HCT116 (cell line): ENCODE results near the gene CHEK1. TPM values are rescaled to one million over a fixed set of nuclear protein-coding genes. Genes with fewer than 3 reads are reported as not detected.

Source experiments
- ATAC-seq: fragments of 200-7000 bp; cut with Tn5 transposase; 2 replicates; pipeline ENCODE4 v1.9.1; 2020; ENCODE audit warnings: mild to moderate bottlenecking, moderate library complexity
- BruUV-seq: library from RNA; stranded (reverse); fragments of 400-500 nt; replicated peaks from 2 replicates; lab custom pipeline; 2021; lab: Mats Ljungman, UMichigan
- CTCF ChIA-PET: fragments of 300-600 bp; sonication (Branson Sonifier 250); formaldehyde crosslinking; loops from one replicate; lab custom pipeline; 2021; ENCODE audit warnings: antibody characterized with exemption; lab: Charles Lee
- POLR2A ChIA-PET: fragments of 300-600, 350-600 bp; sonication (Branson Sonifier 250); formaldehyde crosslinking; loops from one replicate; lab custom pipeline; 2021; ENCODE audit warnings: antibody characterized with exemption; lab: Charles Lee
- RAD21 ChIA-PET, 2 experiments: fragments of 300-600 bp; sonication (Branson Sonifier 250); formaldehyde crosslinking; loops; one replicate each; lab custom pipeline; 2023; ENCODE audit warnings: low total read pairs in 2 of 2; ENCODE audit not compliant: uncharacterized antibody in 2 of 2, unreplicated experiment in 2 of 2, low non-redundant PET in 1 of 2; lab: Charles Lee
- DNase-seq: peaks from one replicate; pipeline ENCODE4 v3.0.0-alpha.2; 2010; ENCODE audit warnings: low read depth, low spot score
- H2AFZ ChIP-seq: fragments of 200-600 bp; shearing (Covaris generic), sonication (generic); 2 replicates; pipeline ENCODE4 v1.6.1; 2017; ENCODE audit warnings: low read depth, mixed run types, mixed read lengths, antibody characterized with exemption, low read length; ENCODE audit not compliant: poor library complexity, severe bottlenecking
- H3K27ac ChIP-seq: 2 replicates; pipeline ENCODE4 v1.5.1; 2012; ENCODE audit warnings: low read depth, low read length
- H3K27me3 ChIP-seq: fragments of 200-600 bp; sonication (generic); 2 replicates; pipeline ENCODE4 v1.6.1; 2016; ENCODE audit warnings: mixed run types, low read length, mixed read lengths; ENCODE audit not compliant: insufficient read depth
- H3K36me3 ChIP-seq, 2 experiments: fragments of 200-500 bp in 1 of 2; fragments of 200-600 bp in 1 of 2; sonication (Bioruptor generic) in 1 of 2; sonication (generic) in 1 of 2; 2 replicates each; pipeline versions ENCODE4 v1.5.1 to v1.6.1; 2014 to 2016; ENCODE audit warnings: low read length in 2 of 2, inconsistent platforms in 1 of 2, mixed read lengths in 1 of 2, mixed run types in 1 of 2; ENCODE audit not compliant: insufficient read depth in 2 of 2, control insufficient read depth in 1 of 2
- H3K4me1 ChIP-seq, 2 experiments: fragments of 200-600 bp in 1 of 2; sonication (generic) in 1 of 2; 2 replicates each; pipeline versions ENCODE4 v1.5.1 to v1.6.1; 2012 to 2017; ENCODE audit warnings: low read length in 2 of 2, inconsistent platforms in 1 of 2, mild to moderate bottlenecking in 1 of 2, mixed read lengths in 1 of 2, mixed run types in 1 of 2, moderate library complexity in 1 of 2; ENCODE audit not compliant: insufficient read depth in 2 of 2, control insufficient read depth in 1 of 2
- H3K4me2 ChIP-seq: fragments of 200-600 bp; sonication (generic); 2 replicates; pipeline ENCODE4 v1.6.1; 2017; ENCODE audit warnings: mixed run types, low read length, mixed read lengths
- H3K4me3 ChIP-seq, 2 experiments: fragments of 200-600 bp in 1 of 2; sonication (generic) in 1 of 2; replicated peaks in 1 of 2; 2 replicates each; pipeline ENCODE4 v1.5.1; 2011 to 2016; ENCODE audit warnings: low read length in 2 of 2, control low read depth in 1 of 2, low read depth in 1 of 2, mild to moderate bottlenecking in 1 of 2, mixed read lengths in 1 of 2, mixed run types in 1 of 2
- H3K79me2 ChIP-seq: fragments of 200-600 bp; sonication (generic); 2 replicates; pipeline ENCODE4 v1.6.1; 2017; ENCODE audit warnings: mild to moderate bottlenecking, mixed run types, low read length, moderate library complexity, mixed read lengths; ENCODE audit not compliant: insufficient read depth
- H3K9ac ChIP-seq: fragments of 200-600 bp; sonication (generic); 2 replicates; pipeline ENCODE4 v1.6.1; 2016; ENCODE audit warnings: low read length, mixed read lengths
- H3K9me2 ChIP-seq: fragments of 200-600 bp; sonication (generic), shearing (Covaris generic); 2 replicates; pipeline ENCODE4 v1.6.1; 2017; ENCODE audit warnings: mixed run types, mild to moderate bottlenecking, moderate library complexity; ENCODE audit not compliant: insufficient read depth
- H3K9me3 ChIP-seq, 2 experiments: fragments of 200-500 bp in 1 of 2; fragments of 200-600 bp in 1 of 2; sonication (Bioruptor generic) in 1 of 2; sonication (generic) in 1 of 2; 2 replicates each; pipeline ENCODE4 v1.6.1; 2014 to 2017; ENCODE audit warnings: low read length in 2 of 2, mixed read lengths in 2 of 2, inconsistent platforms in 1 of 2, low read depth in 1 of 2, mild to moderate bottlenecking in 1 of 2, mixed run types in 1 of 2, moderate library complexity in 1 of 2; ENCODE audit not compliant: control insufficient read depth in 1 of 2, insufficient read depth in 1 of 2
- H4K20me1 ChIP-seq: fragments of 200-600 bp; sonication (generic), shearing (Covaris generic); 2 replicates; pipeline ENCODE4 v1.6.1; 2017; ENCODE audit warnings: mixed run types, mild to moderate bottlenecking, moderate library complexity; ENCODE audit not compliant: insufficient read depth
- CBX3 ChIP-seq: IDR thresholded peaks from 2 replicates; pipeline ENCODE4 v1.6.1; 2012; ENCODE audit warnings: low read depth
- ELF1 ChIP-seq: IDR thresholded peaks from 2 replicates; pipeline ENCODE4 v1.6.1; 2012; ENCODE audit warnings: low read depth, borderline replicate concordance
- RAD21 ChIP-seq: IDR thresholded peaks from 2 replicates; pipeline ENCODE4 v1.6.1; 2012; ENCODE audit warnings: low read depth, mild to moderate bottlenecking
- ZFX ChIP-seq: fragments of 450-650 bp; IDR thresholded peaks from 2 replicates; pipeline ENCODE4 v1.6.1; 2017
- ZNF274 ChIP-seq: fragments of 200-500 bp; sonication (Bioruptor generic); IDR thresholded peaks from 2 replicates; pipeline ENCODE4 v1.6.1; 2014; ENCODE audit warnings: mild to moderate bottlenecking, low read depth, low read length, inconsistent platforms
- intact Hi-C: fragments of 100-400 bp; cut with micrococcal nuclease; formaldehyde crosslinking; loops from 2 replicates; pipeline ENCODE4 v1.10.0; 2022
- total RNA-seq: library from RNA; stranded (reverse); gene quantifications from one replicate; pipeline ENCODE4 v1.2.1, GENCODE V29; 2021; ENCODE audit not compliant: unreplicated experiment
- TF ChIP-seq, protein P1 (sequence below): IDR thresholded peaks from 2 replicates; pipeline ENCODE4 v1.6.1; 2011; ENCODE audit warnings: mild to moderate bottlenecking, low read length, moderate library complexity; ENCODE audit not compliant: insufficient replicate concordance; ENCODE audit errors: extremely low read depth
- TF ChIP-seq, protein P2 (sequence below), 3 experiments: fragments of 200-600 bp in 1 of 3; sonication (generic) in 1 of 3; IDR thresholded peaks in 2 of 3; conservative IDR thresholded peaks in 1 of 3; 2 replicates each; pipeline ENCODE4 v1.5.1; 2012 to 2017; ENCODE audit warnings: low read depth in 2 of 3, low read length in 2 of 3, antibody characterized with exemption in 1 of 3, borderline replicate concordance in 1 of 3, control low read depth in 1 of 3, mild to moderate bottlenecking in 1 of 3, mixed read lengths in 1 of 3, mixed run types in 1 of 3, moderate library complexity in 1 of 3; ENCODE audit not compliant: insufficient read depth in 1 of 3
- TF ChIP-seq, protein P3 (sequence below): IDR thresholded peaks from 2 replicates; pipeline ENCODE4 v1.6.1; 2012

CHEK1 gene
- total RNA-seq, 1 experiment from 2014 or later: 69.3 TPM

DNA sequence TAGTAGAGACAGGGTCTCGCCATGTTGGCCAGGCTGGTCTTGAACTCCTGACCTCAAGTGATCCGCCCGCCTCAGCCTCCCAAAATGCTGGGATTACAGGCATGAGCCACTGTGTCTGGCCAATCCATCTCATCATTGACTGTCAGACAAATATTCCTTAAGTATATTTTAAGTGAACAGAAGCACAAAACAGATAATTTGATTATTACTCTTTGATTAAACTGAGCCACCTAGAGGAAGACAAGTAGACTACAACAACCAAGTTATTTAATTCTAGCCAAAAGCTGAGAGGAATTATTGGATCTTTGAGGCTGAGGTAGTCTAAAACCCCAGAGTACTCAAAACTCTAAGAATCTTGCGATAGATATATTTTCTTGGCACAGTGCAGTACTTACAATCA, 54.4 kb downstream of the CHEK1 start:
- ChIA-PET CTCF (interaction anchor here (0.5 to 1.3 kb wide), 5 partner anchors 9 to 30 kb away, joined by 3 read pairs; no protein-coding TSS in a partner anchor), POLR2A (interaction anchor here (1.5 kb wide), 1 partner anchor 54 kb away, joined by 3 read pairs; no protein-coding TSS in a partner anchor), RAD21 (no interaction called here)
- peak; percentile 3 for DNase-seq
- no peaks in the 10 kb centered on the region for H3K9me2 ChIP-seq
- no peak overlapping the region for H3K9ac ChIP-seq
- H3K9me3 ChIP-seq: no peaks in the 10 kb centered on the region
- H3K36me3 ChIP-seq: peaks cover 2 to 7% of the 10 kb centered on the region in 2 experiments; a peak in 3 of 4 replicates
- intact Hi-C loops: no loop called here
- TF ChIP-seq, protein P1, sequence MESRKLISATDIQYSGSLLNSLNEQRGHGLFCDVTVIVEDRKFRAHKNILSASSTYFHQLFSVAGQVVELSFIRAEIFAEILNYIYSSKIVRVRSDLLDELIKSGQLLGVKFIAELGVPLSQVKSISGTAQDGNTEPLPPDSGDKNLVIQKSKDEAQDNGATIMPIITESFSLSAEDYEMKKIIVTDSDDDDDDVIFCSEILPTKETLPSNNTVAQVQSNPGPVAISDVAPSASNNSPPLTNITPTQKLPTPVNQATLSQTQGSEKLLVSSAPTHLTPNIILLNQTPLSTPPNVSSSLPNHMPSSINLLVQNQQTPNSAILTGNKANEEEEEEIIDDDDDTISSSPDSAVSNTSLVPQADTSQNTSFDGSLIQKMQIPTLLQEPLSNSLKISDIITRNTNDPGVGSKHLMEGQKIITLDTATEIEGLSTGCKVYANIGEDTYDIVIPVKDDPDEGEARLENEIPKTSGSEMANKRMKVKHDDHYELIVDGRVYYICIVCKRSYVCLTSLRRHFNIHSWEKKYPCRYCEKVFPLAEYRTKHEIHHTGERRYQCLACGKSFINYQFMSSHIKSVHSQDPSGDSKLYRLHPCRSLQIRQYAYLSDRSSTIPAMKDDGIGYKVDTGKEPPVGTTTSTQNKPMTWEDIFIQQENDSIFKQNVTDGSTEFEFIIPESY: no peak
- TF ChIP-seq CBX3: no peak
- no peak for TF ChIP-seq ELF1
- no peak for TF ChIP-seq ZNF274
- TF ChIP-seq, protein P2, sequence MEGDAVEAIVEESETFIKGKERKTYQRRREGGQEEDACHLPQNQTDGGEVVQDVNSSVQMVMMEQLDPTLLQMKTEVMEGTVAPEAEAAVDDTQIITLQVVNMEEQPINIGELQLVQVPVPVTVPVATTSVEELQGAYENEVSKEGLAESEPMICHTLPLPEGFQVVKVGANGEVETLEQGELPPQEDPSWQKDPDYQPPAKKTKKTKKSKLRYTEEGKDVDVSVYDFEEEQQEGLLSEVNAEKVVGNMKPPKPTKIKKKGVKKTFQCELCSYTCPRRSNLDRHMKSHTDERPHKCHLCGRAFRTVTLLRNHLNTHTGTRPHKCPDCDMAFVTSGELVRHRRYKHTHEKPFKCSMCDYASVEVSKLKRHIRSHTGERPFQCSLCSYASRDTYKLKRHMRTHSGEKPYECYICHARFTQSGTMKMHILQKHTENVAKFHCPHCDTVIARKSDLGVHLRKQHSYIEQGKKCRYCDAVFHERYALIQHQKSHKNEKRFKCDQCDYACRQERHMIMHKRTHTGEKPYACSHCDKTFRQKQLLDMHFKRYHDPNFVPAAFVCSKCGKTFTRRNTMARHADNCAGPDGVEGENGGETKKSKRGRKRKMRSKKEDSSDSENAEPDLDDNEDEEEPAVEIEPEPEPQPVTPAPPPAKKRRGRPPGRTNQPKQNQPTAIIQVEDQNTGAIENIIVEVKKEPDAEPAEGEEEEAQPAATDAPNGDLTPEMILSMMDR (IDR thresholded peaks at IDR 0.05 in 2 of 3, conservative IDR thresholded peaks at IDR 0.05 in 1 of 3; ENCODE audit: borderline replicate concordance in 1 of 3, insufficient read depth in 1 of 3, low read depth in 2 of 3, low read length in 2 of 3): peak in 2 of 3 experiments; percentile 23 to 34; a peak in 3 of 6 replicates
- TF ChIP-seq, protein P3, sequence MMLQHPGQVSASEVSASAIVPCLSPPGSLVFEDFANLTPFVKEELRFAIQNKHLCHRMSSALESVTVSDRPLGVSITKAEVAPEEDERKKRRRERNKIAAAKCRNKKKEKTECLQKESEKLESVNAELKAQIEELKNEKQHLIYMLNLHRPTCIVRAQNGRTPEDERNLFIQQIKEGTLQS: no peak
- peak; percentile 39; the same call in 1 of the 2 replicates for TF ChIP-seq RAD21
- TF ChIP-seq ZFX: no peak
- no TSS peak for BruUV-seq
- no peaks in the 10 kb centered on the region for H3K4me1 ChIP-seq
- no peaks in the 10 kb centered on the region for H3K79me2 ChIP-seq
- no peaks in the 10 kb centered on the region for H4K20me1 ChIP-seq
- H3K4me3 ChIP-seq: no peak overlapping the region
- no peak overlapping the region for H3K27ac ChIP-seq
- no peaks in the 10 kb centered on the region for H3K27me3 ChIP-seq
- H2AFZ ChIP-seq: no peak overlapping the region
- H3K4me2 ChIP-seq: no peak overlapping the region
- peak; percentile 60 for ATAC-seq
